Measurements from ENCODE around the gene UQCR10.

DNA sequence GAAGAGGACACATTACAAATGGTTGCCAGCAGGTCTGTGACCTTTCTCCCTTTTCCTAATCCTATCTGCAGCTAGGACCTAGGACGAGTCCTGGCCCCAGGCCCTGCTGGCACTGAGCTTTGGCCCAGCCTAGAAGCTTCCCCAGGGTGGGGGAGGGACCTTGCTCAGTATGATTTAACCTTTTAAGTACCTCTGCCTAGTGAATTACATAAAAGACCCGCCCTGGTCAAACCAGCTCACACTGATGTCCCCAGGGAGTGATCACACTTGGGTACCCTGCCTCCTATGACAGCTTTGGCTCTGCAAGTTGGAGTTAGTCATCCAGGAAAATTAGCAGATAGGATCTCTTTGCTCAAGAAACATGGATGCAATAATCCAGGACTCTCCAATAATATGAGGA lies 49.0 kb downstream of the UQCR10 start:
- no peak for TF ChIP-seq CHD4 (IDR thresholded peaks at IDR 0.05; ENCODE audit: borderline replicate concordance)
- no peak for TF ChIP-seq EP300 (IDR thresholded peaks at IDR 0.05)
- TF ChIP-seq, protein P1, sequence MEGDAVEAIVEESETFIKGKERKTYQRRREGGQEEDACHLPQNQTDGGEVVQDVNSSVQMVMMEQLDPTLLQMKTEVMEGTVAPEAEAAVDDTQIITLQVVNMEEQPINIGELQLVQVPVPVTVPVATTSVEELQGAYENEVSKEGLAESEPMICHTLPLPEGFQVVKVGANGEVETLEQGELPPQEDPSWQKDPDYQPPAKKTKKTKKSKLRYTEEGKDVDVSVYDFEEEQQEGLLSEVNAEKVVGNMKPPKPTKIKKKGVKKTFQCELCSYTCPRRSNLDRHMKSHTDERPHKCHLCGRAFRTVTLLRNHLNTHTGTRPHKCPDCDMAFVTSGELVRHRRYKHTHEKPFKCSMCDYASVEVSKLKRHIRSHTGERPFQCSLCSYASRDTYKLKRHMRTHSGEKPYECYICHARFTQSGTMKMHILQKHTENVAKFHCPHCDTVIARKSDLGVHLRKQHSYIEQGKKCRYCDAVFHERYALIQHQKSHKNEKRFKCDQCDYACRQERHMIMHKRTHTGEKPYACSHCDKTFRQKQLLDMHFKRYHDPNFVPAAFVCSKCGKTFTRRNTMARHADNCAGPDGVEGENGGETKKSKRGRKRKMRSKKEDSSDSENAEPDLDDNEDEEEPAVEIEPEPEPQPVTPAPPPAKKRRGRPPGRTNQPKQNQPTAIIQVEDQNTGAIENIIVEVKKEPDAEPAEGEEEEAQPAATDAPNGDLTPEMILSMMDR (IDR thresholded peaks at IDR 0.05), result no peak
- no peak for TF ChIP-seq POLR2A (IDR thresholded peaks at IDR 0.05; ENCODE audit: low read length)
- no peak for TF ChIP-seq CHD2 (IDR thresholded peaks at IDR 0.05; ENCODE audit: low read length, partially characterized antibody)
- no peak for TF ChIP-seq RAD21 (conservative IDR thresholded peaks at IDR 0.05 in 1 of 2, IDR thresholded peaks at IDR 0.05 in 1 of 2)
- TF ChIP-seq JUNB (IDR thresholded peaks at IDR 0.05), result no peak
